HG03571 (cell line): Measurements from ENCODE around the gene NEK10.

Experiments used
- ATAC-seq: cut with Tn5 transposase; IDR thresholded peaks from one replicate; pipeline ENCODE4 v1.9.1; 2021; ENCODE audit not compliant: unreplicated experiment

NEK10 gene

GRCh38 chr3:27185231-27185989 lies 183.8 kb downstream of the NEK10 start:
- no peak for ATAC-seq

- no peak for ATAC-seq
Measured at GRCh38 chr3:27184261-27184660, 184.9 kb downstream of the NEK10 start.

- no peak for ATAC-seq
Measured at GRCh38 chr3:27176256-27176655, 192.9 kb downstream of the NEK10 start.

- no peak for ATAC-seq
Measured at GRCh38 chr3:27174530-27174929, 194.7 kb downstream of the NEK10 start.

- peak; percentile 84 for ATAC-seq
Measured at GRCh38 chr3:27171113-27171512, 198.1 kb downstream of the NEK10 start.

GRCh38 chr3:27166888-27167287 lies 202.3 kb downstream of the NEK10 start:
- no peak for ATAC-seq

GRCh38 chr3:27165321-27165721 lies 203.9 kb downstream of the NEK10 start:
- no peak for ATAC-seq

GRCh38 chr3:27160779-27161287 lies 208.3 kb downstream of the NEK10 start:
- no peak for ATAC-seq

GRCh38 chr3:27160146-27160545 lies 209.0 kb downstream of the NEK10 start:
- ATAC-seq: no peak

GRCh38 chr3:27147215-27147614 lies 222.0 kb downstream of the NEK10 start:
- ATAC-seq: no peak

GRCh38 chr3:27146786-27147185 lies 222.4 kb downstream of the NEK10 start:
- ATAC-seq: no peak

GRCh38 chr3:27145719-27146118 lies 223.5 kb downstream of the NEK10 start:
- ATAC-seq: no peak

GRCh38 chr3:27141668-27142067 lies 227.5 kb downstream of the NEK10 start:
- no peak for ATAC-seq

GRCh38 chr3:27138562-27138961 lies 230.6 kb downstream of the NEK10 start:
- ATAC-seq: no peak

- no peak for ATAC-seq
Measured at GRCh38 chr3:27138005-27138404, 231.2 kb downstream of the NEK10 start.

- peak; percentile 94 for ATAC-seq
Measured at GRCh38 chr3:27134171-27134796, 234.9 kb downstream of the NEK10 start.

GRCh38 chr3:27133060-27133459 lies 236.1 kb downstream of the NEK10 start:
- no peak for ATAC-seq

GRCh38 chr3:27130796-27131195 lies 238.4 kb downstream of the NEK10 start:
- no peak for ATAC-seq

GRCh38 chr3:27127879-27128278 lies 241.3 kb downstream of the NEK10 start:
- no peak for ATAC-seq

- no peak for ATAC-seq
Measured at GRCh38 chr3:27127195-27127594, 242.0 kb downstream of the NEK10 start.

- no peak for ATAC-seq
Measured at GRCh38 chr3:27125821-27126501, 243.2 kb downstream of the NEK10 start.

GRCh38 chr3:27119639-27120038 lies 249.5 kb downstream of the NEK10 start:
- ATAC-seq: no peak
